ENCODE data around the gene DGKB. TPM values are rescaled to one million over a fixed set of nuclear protein-coding genes. Genes with fewer than 3 reads are reported as not detected.

Gene DGKB
- total and polyA plus RNA-seq, 2 of the 8 experiments (the other 6 are each of a cell fraction or from before 2014, with no cell fraction given) = 1.9 to 2.6 TPM

- Histone ChIP-seq H2BK5ac (ENCODE audit: low read depth, low read length) (no peak overlapping the region), H3K56ac (replicated peaks; ENCODE audit: insufficient read length, low read depth, low read length) (no peak overlapping the region), H3K4me2 (ENCODE audit: insufficient read depth in 1 of 2, low read depth in 2 of 2, low read length in 2 of 2) (no peak overlapping the region), H3K4me1 (replicated peaks in 1 of 4; ENCODE audit: control insufficient read depth in 3 of 4, insufficient read depth in 4 of 4, low read length in 3 of 4) (peaks cover 0 to 2% (median 0%) of the 10 kb centered on the region in 4 experiments; a peak in 1 of 7 replicates), H3K23me2 (ENCODE audit: low read depth, low read length) (no peaks in the 10 kb centered on the region), H2AFZ (ENCODE audit: low read length) (no peak overlapping the region), H3K18ac (ENCODE audit: extremely low read depth, low read length) (no peak overlapping the region), H3K27me3 (replicated peaks in 1 of 4; ENCODE audit: control insufficient read depth in 3 of 4, extremely low read depth in 1 of 4, insufficient read depth in 3 of 4, low read length in 3 of 4) (no peaks in the 10 kb centered on the region), H3K9me3 (ENCODE audit: insufficient read depth in 2 of 2, low read depth in 1 of 2, low read length in 1 of 2) (no peaks in the 10 kb centered on the region), H3K36me3 (ENCODE audit: control insufficient read depth in 2 of 4, insufficient read depth in 4 of 4, low read length in 3 of 4) (no peaks in the 10 kb centered on the region), H4K91ac (replicated peaks; ENCODE audit: insufficient read length, low read length) (no peak overlapping the region), H2BK120ac (replicated peaks; ENCODE audit: low read depth, low read length) (no peak overlapping the region), H3K4me3 (ENCODE audit: extremely low read depth in 1 of 4, insufficient read depth in 2 of 4, low read depth in 3 of 4, low read length in 4 of 4) (no peak overlapping the region), H3K79me2 (ENCODE audit: control insufficient read depth in 1 of 2, insufficient read depth in 2 of 2, low read length in 2 of 2) (no peaks in the 10 kb centered on the region), H2BK12ac (ENCODE audit: low read depth, low read length) (no peak overlapping the region), H3K27ac (ENCODE audit: low read depth, low read length) (no peak overlapping the region), H4K8ac (ENCODE audit: extremely low read depth, insufficient read depth, low read length) (no peak overlapping the region), H3K9ac (replicated peaks in 1 of 4; ENCODE audit: extremely low read depth in 1 of 4, low read depth in 3 of 4, low read length in 3 of 4) (no peak overlapping the region), H4K5ac (ENCODE audit: insufficient read length, low read depth, low read length) (no peak overlapping the region), H3K4ac (replicated peaks; ENCODE audit: insufficient read length, low read depth, low read length) (no peak overlapping the region), H2BK20ac (ENCODE audit: low read length) (no peak overlapping the region), H3K14ac (ENCODE audit: insufficient read length) (no peak overlapping the region), H3K23ac (ENCODE audit: insufficient read length) (no peak overlapping the region), H4K20me1 (replicated peaks in 1 of 2; ENCODE audit: control insufficient read depth in 1 of 2, insufficient read depth in 2 of 2, low read length in 2 of 2) (no peaks in the 10 kb centered on the region), H2AK5ac (ENCODE audit: low read depth, low read length) (no peak overlapping the region), H3K79me1 (ENCODE audit: low read depth, low read length) (no peaks in the 10 kb centered on the region), H2BK15ac (ENCODE audit: low read length) (no peak overlapping the region)
- no peak for FAIRE-seq
- ChIA-PET POLR2A (ENCODE audit: partially characterized antibody) (no interaction called here), CTCF (ENCODE audit: partially characterized antibody) (interaction anchor here (0.9 to 1.7 kb wide), 2 partner anchors 25 to 248 kb away, joined by 3 to 4 read pairs; no protein-coding TSS in a partner anchor)
- no peak for DNase-seq (ENCODE audit: low read depth in 1 of 2, low spot score in 2 of 2)
- WGBS, 2 experiments (ENCODE audit: extremely low coverage in 1 of 2, insufficient coverage in 1 of 2, insufficient read length in 1 of 2, insufficient replicate concordance in 2 of 2, low coverage in 1 of 2, low lambda C conversion rate in 2 of 2, missing lambda C conversion rate in 1 of 2) = 89% methylated on average over 5 of the region's 5 CpGs; no CpG with 5 or more reads in 1 of the 2 experiments
- TF ChIP-seq EP300 (IDR thresholded peaks at IDR 0.05; ENCODE audit: borderline replicate concordance in 1 of 2, low read depth in 2 of 2, low read length in 2 of 2) (no peak), JUN (IDR thresholded peaks at IDR 0.05; ENCODE audit: low read depth, low read length) (no peak), SIX5 (IDR thresholded peaks at IDR 0.05; ENCODE audit: low read depth, low read length) (no peak), CTBP2 (IDR thresholded peaks at IDR 0.05; ENCODE audit: borderline replicate concordance, insufficient read depth, insufficient read length, low read length) (no peak), NANOG (IDR thresholded peaks at IDR 0.05; ENCODE audit: insufficient read depth, low read depth, low read length, poor library complexity, severe bottlenecking) (no peak), RFX5 (IDR thresholded peaks at IDR 0.05; ENCODE audit: borderline replicate concordance, low read depth, low read length) (no peak), ZNF274 (IDR thresholded peaks at IDR 0.05; ENCODE audit: borderline replicate concordance, extremely low read depth, low read length) (no peak), FOSL1 (IDR thresholded peaks at IDR 0.05; ENCODE audit: insufficient read depth, low read depth, low read length) (no peak), CREB1 (IDR thresholded peaks at IDR 0.05) (no peak), MAX (IDR thresholded peaks at IDR 0.05) (no peak), TAF7 (optimal IDR thresholded peaks at IDR 0.05; ENCODE audit: borderline replicate concordance, low read depth, low read length) (no peak), POU5F1 (IDR thresholded peaks at IDR 0.05; ENCODE audit: low read depth, low read length) (no peak), JUND (IDR thresholded peaks at IDR 0.05; ENCODE audit: low read length) (no peak), PHF8 (conservative IDR thresholded peaks at IDR 0.05; ENCODE audit: low read depth, low read length) (no peak)
These were observed 142.8 kb downstream of the DGKB start for GRCh38 chr7:14759785-14760184.

Measured in H1 (cell line).